ENCODE results near the gene TAP2.

TAP2 gene

DNA sequence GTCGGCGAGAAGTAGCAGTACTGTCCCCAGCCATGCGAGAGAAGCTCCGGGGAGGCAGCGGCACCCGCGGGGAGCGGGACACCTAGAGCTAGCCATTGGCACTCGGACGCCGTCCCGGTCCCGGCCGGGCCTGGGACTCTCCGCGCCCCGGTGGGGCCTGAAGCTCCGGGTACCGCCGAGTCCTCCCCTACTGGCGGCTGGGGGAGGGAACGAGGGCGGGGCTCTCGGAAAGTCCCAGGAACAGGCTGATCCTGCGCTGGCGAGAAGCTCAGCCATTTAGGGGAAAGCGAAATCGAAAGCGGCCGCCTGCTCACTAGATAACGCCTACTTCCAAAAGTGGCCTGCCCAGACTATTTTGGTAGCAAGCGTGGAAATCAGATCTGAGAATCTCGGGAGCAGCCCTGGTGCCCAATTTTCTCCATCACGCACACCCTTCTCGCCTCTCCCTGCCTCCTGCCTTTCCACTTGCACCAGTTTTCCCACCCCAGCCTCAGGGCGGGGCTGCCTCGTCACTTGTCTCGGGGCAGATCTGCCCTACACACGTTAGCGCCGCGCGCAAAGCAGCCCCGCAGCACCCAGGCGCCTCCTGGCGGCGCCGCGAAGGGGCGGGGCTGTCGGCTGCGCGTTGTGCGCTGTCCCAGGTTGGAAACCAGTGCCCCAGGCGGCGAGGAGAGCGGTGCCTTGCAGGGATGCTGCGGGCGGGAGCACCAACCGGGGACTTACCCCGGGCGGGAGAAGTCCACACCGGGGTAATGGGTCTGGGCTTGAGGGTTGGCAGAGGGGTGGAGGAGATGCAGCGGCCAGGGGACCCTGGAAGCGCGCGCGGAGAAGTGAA is 15.2 kb upstream of the TAP2 start, which contains the start of the genes PSMB9 and TAP1:
Gene PSMB9 (plus strand): TSS at position 652 of the 835 bp plus-strand sequence. CDS start 38 bp downstream, at position 690.
Gene TAP1 (minus strand): TSS at position 164 of the 835 bp plus-strand sequence. CDS start 68 bp downstream, at position 96.
- TF ChIP-seq, protein P1, sequence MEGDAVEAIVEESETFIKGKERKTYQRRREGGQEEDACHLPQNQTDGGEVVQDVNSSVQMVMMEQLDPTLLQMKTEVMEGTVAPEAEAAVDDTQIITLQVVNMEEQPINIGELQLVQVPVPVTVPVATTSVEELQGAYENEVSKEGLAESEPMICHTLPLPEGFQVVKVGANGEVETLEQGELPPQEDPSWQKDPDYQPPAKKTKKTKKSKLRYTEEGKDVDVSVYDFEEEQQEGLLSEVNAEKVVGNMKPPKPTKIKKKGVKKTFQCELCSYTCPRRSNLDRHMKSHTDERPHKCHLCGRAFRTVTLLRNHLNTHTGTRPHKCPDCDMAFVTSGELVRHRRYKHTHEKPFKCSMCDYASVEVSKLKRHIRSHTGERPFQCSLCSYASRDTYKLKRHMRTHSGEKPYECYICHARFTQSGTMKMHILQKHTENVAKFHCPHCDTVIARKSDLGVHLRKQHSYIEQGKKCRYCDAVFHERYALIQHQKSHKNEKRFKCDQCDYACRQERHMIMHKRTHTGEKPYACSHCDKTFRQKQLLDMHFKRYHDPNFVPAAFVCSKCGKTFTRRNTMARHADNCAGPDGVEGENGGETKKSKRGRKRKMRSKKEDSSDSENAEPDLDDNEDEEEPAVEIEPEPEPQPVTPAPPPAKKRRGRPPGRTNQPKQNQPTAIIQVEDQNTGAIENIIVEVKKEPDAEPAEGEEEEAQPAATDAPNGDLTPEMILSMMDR (IDR thresholded peaks at IDR 0.05; ENCODE audit: extremely low read depth, missing control alignments), result peak; percentile 84
- DNase-seq (ENCODE audit: low spot score), result peak; percentile 95

DNA sequence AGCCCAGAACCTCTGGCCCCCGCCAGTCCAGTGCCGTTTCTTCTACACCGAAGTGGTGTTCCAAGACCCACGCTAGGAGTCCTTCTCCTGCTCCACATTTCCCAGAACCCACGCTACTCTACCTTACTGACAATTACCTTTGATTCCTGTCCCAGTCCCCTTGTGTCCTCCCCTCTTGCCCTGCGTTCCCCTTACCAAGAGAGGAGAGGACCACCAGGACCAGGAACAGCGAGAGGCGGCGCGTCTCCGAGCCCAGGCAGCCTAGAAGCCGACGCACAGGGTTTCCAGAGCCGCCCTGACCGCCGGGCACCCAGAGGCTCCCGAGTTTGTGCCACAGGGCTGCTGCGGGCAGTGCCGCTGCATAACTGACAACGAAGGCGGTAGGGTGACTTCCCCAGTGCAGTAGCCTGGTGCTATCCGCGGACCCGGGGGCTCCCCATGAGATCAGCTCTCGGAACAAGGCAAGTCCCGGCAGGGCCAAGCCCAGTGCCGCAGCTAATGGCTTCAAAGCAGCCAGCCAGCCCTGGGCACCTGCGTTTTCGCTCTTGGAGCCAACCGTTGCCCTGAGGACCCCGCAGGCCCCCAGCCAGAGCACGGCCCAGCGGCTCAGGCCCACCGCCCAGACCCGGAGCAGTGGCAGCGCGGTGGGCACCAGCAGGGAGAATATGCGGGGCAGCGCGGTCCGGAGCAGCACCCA is 14.5 kb upstream of the TAP2 start:
- peak; percentile 66 for DNase-seq (ENCODE audit: low spot score)
- TF ChIP-seq, protein P1 (IDR thresholded peaks at IDR 0.05; ENCODE audit: extremely low read depth, missing control alignments), result no peak

DNA sequence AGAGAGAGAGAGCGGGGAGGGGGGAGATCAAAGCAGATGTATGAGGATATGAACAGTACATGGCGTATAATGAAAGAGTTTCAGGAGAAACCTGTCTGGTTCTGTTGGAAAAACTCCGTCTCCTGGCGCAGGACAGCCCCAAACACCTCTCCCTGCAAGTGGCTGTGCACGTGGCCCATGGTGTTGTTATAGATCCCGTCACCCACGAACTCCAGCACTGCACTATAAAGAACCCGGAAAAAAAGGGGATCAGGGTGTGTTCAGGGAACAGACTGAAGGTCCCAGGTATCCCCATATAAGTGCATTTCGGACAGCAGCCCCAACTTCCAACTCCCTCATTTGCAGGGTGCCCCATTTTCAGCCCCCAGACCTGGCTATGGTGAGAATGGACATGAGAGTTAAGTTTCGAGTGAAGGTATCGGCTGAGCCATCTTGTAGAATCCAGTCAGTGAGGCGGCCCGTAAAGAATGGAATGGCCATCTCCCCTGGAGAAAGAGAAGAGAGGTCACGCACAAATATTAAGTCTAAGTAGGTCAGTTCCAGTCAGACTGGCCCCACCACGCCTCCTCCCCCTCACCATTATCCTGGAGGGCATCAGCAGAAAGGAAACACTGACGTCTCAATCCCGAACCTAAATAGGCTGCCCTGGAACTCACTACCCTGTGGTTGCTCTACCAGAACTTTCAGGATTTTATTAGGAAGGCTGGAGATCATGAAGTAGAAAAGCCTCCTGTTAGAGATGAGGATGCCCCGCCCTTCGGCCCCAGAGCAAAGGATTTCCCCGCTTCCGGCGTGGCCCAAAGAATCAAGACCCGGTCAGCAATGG is 13.7 kb upstream of the TAP2 start:
- TF ChIP-seq, protein P1 (IDR thresholded peaks at IDR 0.05; ENCODE audit: extremely low read depth, missing control alignments), result no peak

DNA sequence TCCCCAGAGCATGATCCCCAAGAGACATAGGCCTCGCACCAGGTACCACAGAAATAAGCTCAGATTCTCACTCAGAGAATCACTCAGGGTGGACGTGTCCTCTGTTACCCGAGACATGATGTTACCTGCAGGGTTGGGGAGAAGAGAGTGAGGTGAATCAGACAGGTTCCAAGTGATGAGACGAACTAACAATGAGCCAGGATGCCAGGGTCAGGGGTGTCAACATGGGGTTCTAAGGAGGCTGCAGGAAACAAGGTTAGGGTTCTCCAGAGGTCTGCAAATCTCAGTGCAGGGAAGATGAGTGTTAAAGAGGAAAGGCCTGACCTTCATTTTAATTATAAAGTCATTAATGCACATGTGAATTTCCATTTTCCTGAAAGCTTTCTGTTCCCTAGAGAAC is 12.5 kb upstream of the TAP2 start:
- DNase-seq (ENCODE audit: low spot score), result no peak
- TF ChIP-seq, protein P1 (IDR thresholded peaks at IDR 0.05; ENCODE audit: extremely low read depth, missing control alignments), result no peak

More for the DNA sequence above, 13.7 kb upstream of the TAP2 start:
- no peak for DNase-seq (ENCODE audit: low spot score)

DNA sequence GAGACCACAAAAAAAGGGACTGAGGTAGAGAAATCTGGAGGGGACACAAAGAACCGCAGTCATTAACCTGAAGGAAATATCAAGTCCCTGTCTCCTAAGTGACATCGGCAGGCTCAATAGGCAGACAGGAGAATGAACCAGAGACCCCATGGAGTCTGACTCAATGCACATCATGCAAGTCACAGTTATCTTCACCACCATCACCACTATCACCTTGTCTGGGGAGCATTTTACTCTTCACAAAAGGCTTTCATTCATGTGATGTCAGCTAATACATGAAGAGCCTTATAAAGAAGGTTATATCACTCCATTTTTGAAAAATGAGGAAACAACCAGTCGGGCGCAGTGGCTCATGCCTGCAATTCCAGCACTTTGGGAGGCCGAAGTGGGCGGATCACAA is 10.6 kb upstream of the TAP2 start:
- TF ChIP-seq, protein P1 (IDR thresholded peaks at IDR 0.05; ENCODE audit: extremely low read depth, missing control alignments), result no peak
- no peak for DNase-seq (ENCODE audit: low spot score)

DNA sequence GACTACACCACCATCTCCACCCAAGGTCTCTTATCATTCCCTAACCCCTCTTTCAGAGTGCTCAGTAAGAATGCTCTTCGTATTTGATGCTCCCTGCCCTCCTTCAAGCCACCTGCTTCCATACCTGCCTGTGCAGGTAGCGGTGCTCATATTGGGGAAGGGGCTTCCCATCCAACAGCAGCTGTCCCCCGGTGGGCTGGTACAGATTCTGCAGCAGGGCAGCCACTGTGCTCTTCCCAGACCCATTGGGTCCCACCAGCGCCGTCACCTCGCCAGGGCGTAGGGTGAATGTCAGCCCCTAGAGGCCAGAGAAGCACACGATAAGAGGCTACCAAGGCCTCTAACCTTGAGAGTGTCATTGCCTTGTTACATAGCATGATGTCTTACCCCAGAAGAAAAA is 9.3 kb upstream of the TAP2 start:
- TF ChIP-seq, protein P1 (IDR thresholded peaks at IDR 0.05; ENCODE audit: extremely low read depth, missing control alignments), result no peak
- DNase-seq (ENCODE audit: low spot score), result no peak
